GM19397 (cell line): ENCODE results near the gene IRF8.
A peak's percentile ranks its signal among the peaks of the same experiment; 100 is the strongest.
"Not testable (repeated sequence)": the region's sequence is repeated elsewhere in the genome, so short reads cannot be mapped to it uniquely, and the experiment has no call there.

Experiments used
- ATAC-seq: cut with Tn5 transposase; IDR thresholded peaks from one replicate; pipeline ENCODE4 v1.9.1; 2021; ENCODE audit warnings: mild to moderate bottlenecking, moderate library complexity; ENCODE audit not compliant: unreplicated experiment

IRF8 gene

DNA sequence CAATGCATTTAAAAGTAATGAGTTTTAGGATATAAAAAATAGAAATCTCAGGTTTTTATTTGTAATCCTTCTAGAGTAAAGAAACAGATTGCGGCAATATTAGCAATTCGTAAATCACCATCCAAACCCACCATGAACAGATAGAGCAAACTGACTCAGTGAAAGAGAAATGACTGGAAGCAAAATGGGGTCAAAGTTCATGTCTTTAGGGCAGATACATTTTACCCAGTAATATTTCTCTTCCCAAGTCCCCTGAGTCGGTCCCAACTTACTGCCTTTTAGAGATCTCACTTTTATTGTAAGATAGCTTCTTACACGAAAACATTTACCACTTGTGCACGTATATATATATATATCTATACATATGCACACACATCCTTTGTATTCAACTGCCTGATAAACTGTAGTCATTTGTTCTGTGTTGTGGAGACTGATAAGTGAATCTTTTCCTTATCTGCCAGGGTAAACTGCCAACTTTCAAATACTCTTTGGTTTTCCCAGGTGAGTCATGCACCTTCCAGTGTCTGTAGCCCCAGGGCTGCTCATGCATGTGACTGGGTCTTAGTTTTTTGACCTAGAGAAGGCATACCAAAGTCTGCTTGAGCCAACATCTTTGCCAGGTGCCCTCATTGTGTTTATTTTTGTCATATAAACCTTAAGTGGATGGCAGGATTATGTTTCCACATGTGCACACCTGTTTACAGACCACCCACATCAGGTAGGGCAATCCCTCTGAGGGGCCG lies 7.8 kb upstream of the IRF8 start:
- no peak for ATAC-seq

GRCh38 chr16:85891776-85892166 lies 7.2 kb upstream of the IRF8 start:
- no peak for ATAC-seq

GRCh38 chr16:85892760-85893159 lies 6.2 kb upstream of the IRF8 start:
- ATAC-seq: no peak

- no peak for ATAC-seq
Observed at GRCh38 chr16:85894266-85894665, 4.7 kb upstream of the IRF8 start.

GRCh38 chr16:85897382-85897781 lies 1.6 kb upstream of the IRF8 start:
- no peak for ATAC-seq

DNA sequence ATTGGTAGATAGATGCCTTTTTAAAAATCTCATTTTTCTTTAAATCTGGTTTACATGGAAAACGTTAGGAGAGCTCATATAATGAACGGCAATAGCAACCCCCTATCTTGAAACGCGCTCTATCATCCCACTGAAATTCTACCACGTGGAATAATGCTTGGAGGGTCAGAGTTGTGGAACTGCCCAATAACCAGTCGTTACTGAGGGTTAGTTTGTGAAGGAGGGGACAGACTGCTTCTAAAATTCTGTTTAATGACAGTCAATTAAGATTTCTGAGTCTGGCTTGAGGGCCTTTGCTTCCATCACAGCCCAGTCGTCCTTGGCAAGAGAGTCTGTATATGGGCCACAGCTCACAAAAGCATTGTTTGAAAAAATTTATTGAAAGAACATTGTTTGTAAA lies 482 bp downstream of the IRF8 start:
- no peak for ATAC-seq

GRCh38 chr16:85900027-85900792 lies 1.2 kb downstream of the IRF8 start:
- ATAC-seq: no peak

GRCh38 chr16:85901110-85901509 lies 2.1 kb downstream of the IRF8 start:
- ATAC-seq: no peak

GRCh38 chr16:85901773-85902365 lies 2.9 kb downstream of the IRF8 start:
- ATAC-seq: no peak

- ATAC-seq: peak; percentile 56
Observed at GRCh38 chr16:85902366-85903155, 3.6 kb downstream of the IRF8 start.

GRCh38 chr16:85903559-85903958 lies 4.6 kb downstream of the IRF8 start:
- ATAC-seq: peak; percentile 31

DNA sequence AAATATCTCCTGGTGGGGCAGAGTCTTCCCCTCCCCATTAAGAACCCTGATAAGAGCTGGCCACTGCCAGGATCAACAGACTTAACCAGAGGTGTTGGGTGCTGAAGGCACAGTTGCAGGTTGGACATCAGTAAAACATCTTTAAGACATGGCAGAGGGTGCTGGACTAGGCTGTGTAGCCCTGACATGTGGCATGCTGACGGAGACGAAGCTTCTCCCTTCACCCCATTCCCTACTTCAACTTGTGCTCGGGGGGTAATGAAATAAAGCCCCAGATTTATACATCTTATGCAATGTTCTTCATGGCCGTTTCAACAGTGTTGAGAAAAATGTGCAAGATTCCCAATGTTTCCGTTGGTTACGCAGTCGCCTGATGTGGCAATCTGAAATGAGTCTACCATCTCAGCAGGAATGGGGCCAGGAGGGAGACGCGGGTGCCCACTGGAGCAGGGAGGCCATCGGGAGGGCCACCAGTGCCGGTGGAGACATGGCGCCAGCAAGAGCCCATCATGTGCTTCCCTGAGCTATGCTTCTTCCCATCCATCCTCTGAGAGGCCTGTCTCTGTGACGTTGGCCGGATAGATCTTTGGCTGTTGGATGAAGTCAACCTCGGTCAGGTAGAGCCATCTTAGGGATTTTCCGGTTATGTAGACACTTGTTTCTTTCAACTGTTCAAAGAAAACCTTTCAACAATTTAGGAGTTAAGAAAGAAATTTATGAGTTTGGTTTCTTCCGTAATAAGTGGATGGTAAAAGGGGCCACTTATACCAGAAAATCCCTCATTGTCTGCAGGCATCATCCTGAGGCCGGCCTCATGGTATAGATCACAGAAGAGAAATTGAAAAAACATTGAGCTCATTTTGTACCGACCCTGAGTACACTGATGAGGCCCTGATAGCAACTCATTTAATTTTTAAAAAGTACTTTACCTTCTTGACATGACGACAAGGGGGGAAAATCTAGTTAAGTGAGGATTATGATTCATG lies 6.4 kb downstream of the IRF8 start:
- no peak for ATAC-seq

DNA sequence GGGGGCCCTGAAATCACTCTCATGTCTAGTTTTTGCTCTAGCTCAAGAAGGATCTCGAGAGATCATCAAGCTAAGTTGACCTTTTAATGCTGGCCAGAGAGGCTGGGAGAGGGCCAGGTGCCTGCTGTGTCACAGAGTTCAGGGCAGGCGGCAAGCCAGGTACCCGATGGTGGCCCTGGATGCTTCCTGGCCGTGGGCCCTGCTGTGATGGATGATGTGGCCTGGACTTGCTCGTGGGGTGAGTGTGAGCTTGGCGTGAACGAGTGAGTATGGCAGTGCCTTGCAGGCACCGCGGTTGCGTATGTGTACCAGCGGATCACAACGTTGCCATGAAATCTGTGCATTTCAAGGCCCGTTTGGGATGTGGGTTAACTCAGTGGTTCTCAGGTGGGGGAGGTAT lies 7.4 kb downstream of the IRF8 start:
- ATAC-seq: no peak

GRCh38 chr16:85907231-85907630 lies 8.3 kb downstream of the IRF8 start:
- not testable (repeated sequence) for ATAC-seq

DNA sequence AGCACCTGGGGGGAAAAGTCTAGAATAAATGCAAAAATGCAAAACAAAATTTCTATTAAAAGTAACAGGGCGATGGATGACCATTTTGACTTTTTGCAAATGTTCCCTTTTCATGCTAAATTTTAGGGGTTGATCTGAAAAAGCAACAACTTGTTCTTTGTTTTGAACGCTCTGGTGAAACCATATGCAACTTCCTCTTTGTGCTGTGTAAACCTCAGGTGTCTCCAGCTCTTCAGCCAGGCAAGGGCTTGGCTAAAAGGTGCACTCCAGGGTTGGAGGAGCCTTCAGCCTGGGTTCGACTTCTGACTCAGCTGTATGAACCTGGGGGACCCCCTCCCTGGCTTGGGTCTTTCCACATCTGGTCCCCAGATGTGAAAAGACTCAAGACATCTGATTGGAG lies 9.5 kb downstream of the IRF8 start:
- ATAC-seq: peak; percentile 50

GRCh38 chr16:85908889-85909589 lies 10.1 kb downstream of the IRF8 start:
- no peak for ATAC-seq

DNA sequence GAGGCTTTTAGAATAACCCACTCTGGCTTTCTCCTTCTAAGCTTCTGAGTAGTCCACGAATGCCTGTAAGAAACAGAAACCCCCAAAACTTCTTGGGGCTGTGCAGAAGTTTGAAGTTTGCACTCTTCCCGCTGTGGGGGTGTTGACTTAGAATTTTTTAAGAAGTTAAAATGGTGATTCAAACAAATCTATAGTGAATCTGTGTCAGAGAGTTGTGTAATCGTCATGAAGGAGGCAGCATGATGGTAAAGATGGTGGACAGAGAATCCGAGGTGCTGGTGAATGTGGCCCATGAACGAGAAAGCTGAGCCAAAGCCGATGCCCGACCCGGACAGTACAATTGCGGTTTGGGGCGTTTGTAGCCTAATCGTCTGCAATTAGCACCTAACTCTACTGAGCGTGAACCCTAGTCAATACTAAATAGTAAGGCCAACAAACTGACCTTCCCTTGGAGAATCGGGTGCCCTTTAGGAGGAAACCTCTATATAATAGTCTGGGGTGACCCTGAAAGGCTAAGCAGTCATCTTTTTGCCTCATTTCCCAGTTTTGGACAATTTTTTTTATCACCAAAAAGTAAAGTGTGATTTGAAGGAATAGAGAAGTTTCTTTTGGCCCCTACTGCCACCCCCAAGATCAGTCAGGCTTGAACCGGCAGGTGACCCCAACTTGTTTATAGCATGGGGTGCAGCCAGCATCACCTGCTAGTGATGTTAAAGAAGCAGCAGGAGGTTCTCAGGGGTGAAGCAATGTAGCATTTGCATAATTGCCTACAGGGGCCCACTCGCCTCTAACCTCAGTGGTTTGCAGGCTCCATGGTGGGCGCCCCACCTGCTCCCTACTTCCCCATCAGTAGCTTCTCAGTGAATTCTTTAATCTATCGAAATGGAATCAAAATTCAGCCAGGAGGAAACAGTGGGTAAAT lies 11.2 kb downstream of the IRF8 start:
- ATAC-seq: no peak

DNA sequence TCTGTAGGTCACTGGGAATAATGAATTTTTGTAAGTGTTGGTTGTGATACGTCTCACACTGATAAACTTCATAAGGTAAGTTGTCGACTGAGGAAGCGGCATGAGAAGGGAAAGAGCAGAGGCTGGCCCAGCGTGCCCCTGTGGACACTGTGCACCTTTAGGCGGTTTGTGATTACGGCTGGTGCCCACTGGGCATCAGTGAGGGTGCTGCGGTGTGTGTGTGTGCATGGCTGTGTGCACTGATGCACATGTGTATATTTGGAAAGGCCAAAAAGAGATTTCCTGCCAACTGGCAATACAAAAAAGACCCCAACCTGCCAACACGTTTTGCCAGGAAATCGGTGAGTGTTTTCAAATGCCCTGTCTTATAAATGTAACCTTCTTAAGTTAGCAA lies 11.9 kb downstream of the IRF8 start:
- ATAC-seq: no peak
